ENCODE results near the gene LRRC61.

Gene LRRC61

DNA sequence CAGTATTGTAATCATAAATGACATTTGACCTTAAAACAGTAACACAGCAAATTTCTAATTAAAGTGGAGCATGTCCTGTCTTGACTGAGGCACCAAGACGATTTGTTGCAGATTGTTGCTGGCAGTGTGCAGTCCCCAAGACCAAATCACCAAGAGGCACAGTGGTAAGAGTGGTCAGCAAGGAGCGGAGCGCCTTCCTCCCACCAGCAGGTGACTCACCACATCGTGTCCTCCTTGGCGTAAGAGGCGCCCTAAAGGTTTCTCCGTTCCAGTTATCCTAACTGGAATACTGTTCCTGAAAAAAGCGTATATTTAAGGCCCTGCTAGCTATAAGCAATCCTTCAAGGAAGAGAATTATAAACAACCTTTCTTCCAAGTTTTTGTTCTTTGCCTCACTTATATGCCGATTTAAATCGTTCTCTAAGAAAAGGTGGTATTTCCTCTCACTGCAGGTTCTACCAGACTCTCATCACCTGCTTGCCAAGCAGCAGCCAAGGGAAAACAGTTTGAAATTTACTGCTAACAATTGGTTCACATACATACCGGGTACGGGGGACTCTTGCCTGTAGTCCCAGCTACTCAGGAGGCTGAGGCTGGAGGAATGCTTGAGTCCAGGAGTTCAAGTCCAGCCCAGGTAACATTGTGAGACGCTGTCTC lies 34.7 kb downstream of the LRRC61 start:
- DNase-seq (ENCODE audit: insufficient read length, low spot score) (no peak), FAIRE-seq (peak; percentile 13)
- no peak for TF ChIP-seq POU2F2 (IDR thresholded peaks at IDR 0.05; ENCODE audit: low read depth, low read length)
- no peak for TF ChIP-seq SPI1 (IDR thresholded peaks at IDR 0.05; ENCODE audit: low read depth, low read length)
- no peak for TF ChIP-seq POLR2A (IDR thresholded peaks at IDR 0.05; ENCODE audit: low read depth, low read length)
- no peak for TF ChIP-seq PAX5 (IDR thresholded peaks at IDR 0.05; ENCODE audit: insufficient read depth, low read length, severe bottlenecking)
- TF ChIP-seq TAF1 (IDR thresholded peaks at IDR 0.05; ENCODE audit: low read depth, low read length) = no peak
- TF ChIP-seq POLR2AphosphoS5 (IDR thresholded peaks at IDR 0.05; ENCODE audit: low read depth, low read length) = no peak

GRCh38 chr7:150358433-150358832 lies 35.3 kb downstream of the LRRC61 start:
- TF ChIP-seq POLR2A (IDR thresholded peaks at IDR 0.05; ENCODE audit: low read depth, low read length) (no peak), POLR2AphosphoS5 (IDR thresholded peaks at IDR 0.05; ENCODE audit: low read depth, low read length) (no peak), SPI1 (IDR thresholded peaks at IDR 0.05; ENCODE audit: low read depth, low read length) (no peak), PAX5 (IDR thresholded peaks at IDR 0.05; ENCODE audit: insufficient read depth, low read length, severe bottlenecking) (no peak), POU2F2 (IDR thresholded peaks at IDR 0.05; ENCODE audit: low read depth, low read length) (no peak), TAF1 (IDR thresholded peaks at IDR 0.05; ENCODE audit: low read depth, low read length) (no peak)
- FAIRE-seq (peak; percentile 47), DNase-seq (ENCODE audit: insufficient read length, low spot score) (no peak)

DNA sequence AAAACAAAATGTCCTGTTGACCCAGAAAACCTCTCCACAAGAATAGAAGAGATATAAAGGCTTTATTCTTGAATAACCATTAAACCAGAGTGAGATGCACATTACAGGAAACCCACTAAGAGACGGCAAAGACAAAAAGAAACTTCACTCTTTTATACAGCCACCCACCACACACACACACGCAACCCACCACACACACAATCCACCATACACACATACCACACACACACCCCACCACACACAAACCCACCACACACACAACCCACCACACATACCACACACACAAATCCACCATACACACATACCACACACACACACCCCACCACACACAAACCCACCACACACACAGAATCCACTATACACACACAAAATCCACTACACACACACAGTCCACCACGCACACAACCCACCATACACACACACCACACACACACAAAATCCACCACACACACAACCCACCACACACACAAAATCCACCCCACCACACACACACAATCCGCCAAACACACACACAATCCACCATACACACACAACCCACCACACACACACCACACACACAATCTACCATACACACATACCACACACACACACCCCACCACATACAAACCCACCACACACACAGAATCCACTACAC lies 36.0 kb downstream of the LRRC61 start:
- no peak for DNase-seq (ENCODE audit: insufficient read length, low spot score)
- peak; percentile 92 for FAIRE-seq
- TF ChIP-seq TAF1 (IDR thresholded peaks at IDR 0.05; ENCODE audit: low read depth, low read length) (no peak), PAX5 (IDR thresholded peaks at IDR 0.05; ENCODE audit: insufficient read depth, low read length, severe bottlenecking) (no peak), POU2F2 (IDR thresholded peaks at IDR 0.05; ENCODE audit: low read depth, low read length) (no peak), SPI1 (IDR thresholded peaks at IDR 0.05; ENCODE audit: low read depth, low read length) (no peak), POLR2A (IDR thresholded peaks at IDR 0.05; ENCODE audit: low read depth, low read length) (no peak), POLR2AphosphoS5 (IDR thresholded peaks at IDR 0.05; ENCODE audit: low read depth, low read length) (no peak)

DNA sequence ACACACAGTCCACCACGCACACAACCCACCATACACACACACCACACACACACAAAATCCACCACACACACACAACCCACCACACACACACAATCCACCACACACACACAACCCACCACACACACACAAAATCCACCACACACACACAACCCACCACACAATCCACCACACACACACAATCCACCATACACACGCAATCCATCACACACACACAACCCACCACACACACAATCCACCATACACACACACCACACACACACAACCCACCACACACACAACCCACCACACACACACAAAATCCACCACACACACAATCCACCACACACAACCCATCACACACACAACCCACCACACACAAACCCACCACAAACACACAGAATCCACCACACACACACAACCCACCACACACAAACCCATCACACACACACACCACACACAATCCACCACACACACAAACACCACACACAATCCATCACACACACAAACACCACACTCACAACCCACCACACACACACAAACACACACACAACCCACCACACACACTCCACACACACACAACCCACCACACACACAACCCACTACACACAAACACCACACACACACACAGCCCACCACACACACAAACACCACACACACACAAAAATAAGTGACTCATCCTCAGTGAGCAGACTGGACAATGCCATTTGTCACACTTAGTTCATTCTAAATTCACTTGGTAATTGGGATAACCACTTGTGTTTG lies 36.6 kb downstream of the LRRC61 start:
- 0 out of 2 replicates have a peak, but pooled peaks have one; percentile 21 for TF ChIP-seq POU2F2 (IDR thresholded peaks at IDR 0.05; ENCODE audit: low read depth, low read length)
- no peak for TF ChIP-seq POLR2A (IDR thresholded peaks at IDR 0.05; ENCODE audit: low read depth, low read length)
- FAIRE-seq (no peak), DNase-seq (ENCODE audit: insufficient read length, low spot score) (no peak)

GRCh38 chr7:150360363-150361058 lies 37.4 kb downstream of the LRRC61 start:
- FAIRE-seq (no peak), DNase-seq (ENCODE audit: insufficient read length, low spot score) (no peak)
- no peak for TF ChIP-seq POU2F2 (IDR thresholded peaks at IDR 0.05; ENCODE audit: low read depth, low read length)
- TF ChIP-seq POLR2A (IDR thresholded peaks at IDR 0.05; ENCODE audit: low read depth, low read length) = no peak
- no peak for TF ChIP-seq POLR2AphosphoS5 (IDR thresholded peaks at IDR 0.05; ENCODE audit: low read depth, low read length)
- no peak for TF ChIP-seq SPI1 (IDR thresholded peaks at IDR 0.05; ENCODE audit: low read depth, low read length)

- TF ChIP-seq POLR2AphosphoS5 (IDR thresholded peaks at IDR 0.05; ENCODE audit: low read depth, low read length) (no peak), POLR2A (IDR thresholded peaks at IDR 0.05; ENCODE audit: low read depth, low read length) (no peak)
- FAIRE-seq = no peak
- no peak for DNase-seq (ENCODE audit: insufficient read length, low spot score)
Observed at GRCh38 chr7:150361402-150361801, 38.2 kb downstream of the LRRC61 start.

DNA sequence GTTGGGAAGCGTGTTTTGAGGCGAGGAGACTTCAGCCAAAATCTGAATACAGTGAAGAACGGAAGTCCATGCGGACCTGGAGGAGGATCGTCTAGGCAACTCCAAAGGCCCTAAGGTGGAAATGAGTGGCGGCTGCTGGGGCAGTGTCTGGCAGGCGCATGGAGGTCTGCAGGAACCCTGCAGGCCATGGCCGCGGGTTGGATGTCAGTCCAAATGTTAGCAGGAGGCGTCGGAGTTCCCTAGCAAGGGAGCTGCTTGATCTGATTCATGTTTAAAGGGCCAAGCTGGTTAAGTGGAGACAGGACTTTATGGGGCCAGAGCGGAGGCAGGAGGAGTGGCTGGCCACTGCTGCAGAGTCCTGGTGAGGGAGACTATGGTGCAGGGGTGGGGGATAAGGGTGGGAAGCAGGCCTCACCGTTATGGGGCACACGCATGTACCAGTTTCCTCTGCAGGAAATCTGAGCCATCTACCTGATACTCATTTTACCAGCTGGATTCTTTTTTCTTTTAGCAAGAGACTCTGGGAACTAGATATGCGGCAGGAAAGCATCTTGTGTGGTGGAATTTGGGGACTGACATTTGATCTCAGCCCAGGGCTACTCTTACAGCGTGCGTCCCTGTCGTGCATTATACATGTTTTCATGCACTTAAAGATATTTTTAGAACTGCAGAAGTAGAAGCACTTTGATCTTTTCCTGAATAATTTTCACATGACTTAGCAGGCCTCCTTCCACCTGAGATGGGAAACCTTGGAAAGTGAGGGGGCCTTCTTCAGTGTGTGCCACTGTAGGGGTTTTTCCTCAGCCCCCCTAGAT lies 38.9 kb downstream of the LRRC61 start:
- no peak for FAIRE-seq
- DNase-seq (ENCODE audit: insufficient read length, low spot score) = no peak
- TF ChIP-seq PAX5 (IDR thresholded peaks at IDR 0.05; ENCODE audit: insufficient read depth, low read length, severe bottlenecking) = no peak
- no peak for TF ChIP-seq POU2F2 (IDR thresholded peaks at IDR 0.05; ENCODE audit: low read depth, low read length)
- no peak for TF ChIP-seq TAF1 (IDR thresholded peaks at IDR 0.05; ENCODE audit: low read depth, low read length)
- no peak for TF ChIP-seq POLR2AphosphoS5 (IDR thresholded peaks at IDR 0.05; ENCODE audit: low read depth, low read length)
- no peak for TF ChIP-seq POLR2A (IDR thresholded peaks at IDR 0.05; ENCODE audit: low read depth, low read length)
- TF ChIP-seq SPI1 (IDR thresholded peaks at IDR 0.05; ENCODE audit: low read depth, low read length) = no peak

GRCh38 chr7:150363370-150363769 lies 40.2 kb downstream of the LRRC61 start:
- TF ChIP-seq POLR2AphosphoS5 (IDR thresholded peaks at IDR 0.05; ENCODE audit: low read depth, low read length) = no peak
- no peak for TF ChIP-seq POLR2A (IDR thresholded peaks at IDR 0.05; ENCODE audit: low read depth, low read length)
- no peak for TF ChIP-seq SPI1 (IDR thresholded peaks at IDR 0.05; ENCODE audit: low read depth, low read length)
- no peak for TF ChIP-seq TAF1 (IDR thresholded peaks at IDR 0.05; ENCODE audit: low read depth, low read length)
- no peak for TF ChIP-seq POU2F2 (IDR thresholded peaks at IDR 0.05; ENCODE audit: low read depth, low read length)
- no peak for TF ChIP-seq PAX5 (IDR thresholded peaks at IDR 0.05; ENCODE audit: insufficient read depth, low read length, severe bottlenecking)
- no peak for FAIRE-seq
- no peak for DNase-seq (ENCODE audit: insufficient read length, low spot score)

DNA sequence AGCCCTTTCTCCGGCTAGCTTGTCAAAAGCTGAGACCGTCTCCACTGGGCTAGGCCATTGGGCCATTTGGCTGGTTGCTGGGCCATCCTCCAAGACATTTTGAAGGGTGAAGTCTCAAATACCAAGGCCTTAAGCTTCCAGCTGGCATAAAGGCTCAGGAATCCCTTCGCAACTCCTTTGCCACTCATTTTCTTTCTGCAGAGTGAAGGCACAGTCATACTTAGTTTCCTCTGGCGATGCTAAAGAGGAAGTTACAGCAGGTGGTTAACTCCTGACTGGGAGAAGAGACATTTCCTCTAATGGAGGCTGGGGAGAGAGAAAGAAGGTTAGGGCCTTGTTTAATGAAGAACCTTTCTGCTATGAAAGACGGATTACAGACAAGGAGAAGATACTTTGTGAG lies 40.7 kb downstream of the LRRC61 start:
- TF ChIP-seq POLR2AphosphoS5 (IDR thresholded peaks at IDR 0.05; ENCODE audit: low read depth, low read length) (no peak), SPI1 (IDR thresholded peaks at IDR 0.05; ENCODE audit: low read depth, low read length) (peak; percentile 51), POLR2A (IDR thresholded peaks at IDR 0.05; ENCODE audit: low read depth, low read length) (no peak), PAX5 (IDR thresholded peaks at IDR 0.05; ENCODE audit: insufficient read depth, low read length, severe bottlenecking) (no peak), TAF1 (IDR thresholded peaks at IDR 0.05; ENCODE audit: low read depth, low read length) (no peak), POU2F2 (IDR thresholded peaks at IDR 0.05; ENCODE audit: low read depth, low read length) (no peak)
- no peak for DNase-seq (ENCODE audit: insufficient read length, low spot score)
- peak; percentile 86 for FAIRE-seq
